Stomach smooth muscle (tissue), 2 donors: Measurements from ENCODE around the gene DOK5.
A peak's percentile ranks its signal among the peaks of the same experiment; 100 is the strongest.
"Not testable (repeated sequence)": the region's sequence is repeated elsewhere in the genome, so short reads cannot be mapped to it uniquely, and the experiment has no call there.

Source experiments
- H3K27ac ChIP-seq: one replicate; pipeline ENCODE4 v1.7.0; 2013; ENCODE audit warnings: mild to moderate bottlenecking, low read length, inconsistent platforms
- H3K27me3 ChIP-seq, 2 donors: one replicate each; pipeline ENCODE4 v1.7.0; 2013; ENCODE audit warnings: low read length in 2 of 2; ENCODE audit not compliant: insufficient read depth in 2 of 2, control insufficient read depth in 1 of 2
- H3K36me3 ChIP-seq, 2 donors: one replicate each; pipeline ENCODE4 v1.7.0; 2013; ENCODE audit warnings: low read length in 2 of 2; ENCODE audit not compliant: control insufficient read depth in 2 of 2, insufficient read depth in 2 of 2
- H3K4me1 ChIP-seq: one replicate; pipeline ENCODE4 v1.7.0; 2013; ENCODE audit warnings: low read length; ENCODE audit not compliant: control insufficient read depth, insufficient read depth
- H3K4me3 ChIP-seq, 2 donors: one replicate each; pipeline ENCODE4 v1.7.0; 2013; ENCODE audit warnings: low read length in 2 of 2
- H3K9ac ChIP-seq, 2 donors: one replicate each; pipeline ENCODE4 v1.7.0; 2013; ENCODE audit warnings: low read length in 2 of 2, mild to moderate bottlenecking in 1 of 2
- H3K9me3 ChIP-seq, 2 donors: one replicate each; pipeline ENCODE4 v1.7.0; 2013; ENCODE audit warnings: low read length in 2 of 2; ENCODE audit not compliant: control insufficient read depth in 2 of 2
- donor health status: healthy.
- donor health status: Pancreatic carcinoma.

Gene DOK5

GRCh38 chr20:54475334-54476168, at the start of gene DOK5:
Gene DOK5, plus strand, starts transcription at chr20:54475593. Its CDS starts 354 bp downstream, at chr20:54475947.
- H3K9ac ChIP-seq = no peak within 1 kb of the TSS
- no peaks in the 10 kb centered on the region for H3K36me3 ChIP-seq
- no peak within 1 kb of the TSS for H3K27ac ChIP-seq
- H3K9me3 ChIP-seq = no peaks in the 10 kb centered on the region
- peak within 1 kb of the TSS; percentile 59 to 74 for H3K4me3 ChIP-seq
- peaks cover 5 to 18% of the 10 kb centered on the region in 2 donors for H3K27me3 ChIP-seq
- H3K4me1 ChIP-seq = peaks cover 12% of the 10 kb centered on the region

GRCh38 chr20:54429364-54429763, 46.0 kb upstream of the DOK5 start:
- H3K4me3 ChIP-seq = no peak overlapping the region
- H3K9ac ChIP-seq = no peak overlapping the region
- no peaks in the 10 kb centered on the region for H3K36me3 ChIP-seq
- no peak overlapping the region for H3K27ac ChIP-seq
- no peaks in the 10 kb centered on the region for H3K27me3 ChIP-seq
- H3K9me3 ChIP-seq = peaks cover 0 to 2% of the 10 kb centered on the region in 2 donors
- H3K4me1 ChIP-seq = no peaks in the 10 kb centered on the region

GRCh38 chr20:54431156-54431944, 44.0 kb upstream of the DOK5 start:
- Histone ChIP-seq H3K4me1 (no peaks in the 10 kb centered on the region), H3K9me3 (peaks cover 0 to under 1% of the 10 kb centered on the region in 2 donors), H3K27me3 (peaks cover 0 to 3% of the 10 kb centered on the region in 2 donors), H3K4me3 (no peak overlapping the region), H3K9ac (no peak overlapping the region), H3K36me3 (no peaks in the 10 kb centered on the region), H3K27ac (no peak overlapping the region)

- Histone ChIP-seq H3K9me3 (no peaks in the 10 kb centered on the region), H3K9ac (no peak overlapping the region), H3K27ac (no peak overlapping the region), H3K4me1 (no peaks in the 10 kb centered on the region), H3K27me3 (peaks cover 0 to 3% of the 10 kb centered on the region in 2 donors), H3K4me3 (no peak overlapping the region), H3K36me3 (no peaks in the 10 kb centered on the region)
Measured at GRCh38 chr20:54432966-54433365, 42.4 kb upstream of the DOK5 start.

- Histone ChIP-seq H3K36me3 (no peaks in the 10 kb centered on the region), H3K9me3 (no peaks in the 10 kb centered on the region), H3K4me3 (no peak overlapping the region), H3K9ac (no peak overlapping the region), H3K27ac (no peak overlapping the region), H3K27me3 (peaks cover 0 to 3% of the 10 kb centered on the region in 2 donors), H3K4me1 (no peaks in the 10 kb centered on the region)
Measured at GRCh38 chr20:54433636-54434035, 41.8 kb upstream of the DOK5 start.

GRCh38 chr20:54434196-54434595, 41.2 kb upstream of the DOK5 start:
- Histone ChIP-seq H3K36me3 (no peaks in the 10 kb centered on the region), H3K4me3 (no peak overlapping the region), H3K9ac (no peak overlapping the region), H3K9me3 (no peaks in the 10 kb centered on the region), H3K27me3 (peaks cover 0 to 3% of the 10 kb centered on the region in 2 donors), H3K27ac (no peak overlapping the region), H3K4me1 (no peaks in the 10 kb centered on the region)

- Histone ChIP-seq H3K9me3 (no peaks in the 10 kb centered on the region), H3K27ac (no peak overlapping the region), H3K4me1 (no peaks in the 10 kb centered on the region), H3K36me3 (no peaks in the 10 kb centered on the region), H3K9ac (no peak overlapping the region), H3K27me3 (peaks cover 0 to 3% of the 10 kb centered on the region in 2 donors), H3K4me3 (no peak overlapping the region)
Measured at GRCh38 chr20:54435015-54435414, 40.4 kb upstream of the DOK5 start.

GRCh38 chr20:54436410-54436809, 39.0 kb upstream of the DOK5 start:
- H3K9ac ChIP-seq, H3K27ac ChIP-seq, H3K4me1 ChIP-seq, H3K36me3 ChIP-seq, H3K9me3 ChIP-seq, H3K27me3 ChIP-seq, H3K4me3 ChIP-seq: not testable (repeated sequence)

- H3K27me3 ChIP-seq = peaks cover 0 to 3% of the 10 kb centered on the region in 2 donors
- H3K9me3 ChIP-seq = no peaks in the 10 kb centered on the region
- H3K4me1 ChIP-seq = no peaks in the 10 kb centered on the region
- H3K36me3 ChIP-seq = no peaks in the 10 kb centered on the region
- no peak overlapping the region for H3K4me3 ChIP-seq
- no peak overlapping the region for H3K27ac ChIP-seq
- no peak overlapping the region for H3K9ac ChIP-seq
Measured at GRCh38 chr20:54438166-54438565, 37.2 kb upstream of the DOK5 start.

GRCh38 chr20:54450207-54450606, 25.2 kb upstream of the DOK5 start:
- Histone ChIP-seq H3K9ac (no peak overlapping the region), H3K9me3 (no peaks in the 10 kb centered on the region), H3K4me3 (no peak overlapping the region), H3K4me1 (no peaks in the 10 kb centered on the region), H3K27me3 (no peaks in the 10 kb centered on the region), H3K27ac (no peak overlapping the region), H3K36me3 (no peaks in the 10 kb centered on the region)

GRCh38 chr20:54451171-54451570, 24.2 kb upstream of the DOK5 start:
- no peaks in the 10 kb centered on the region for H3K27me3 ChIP-seq
- no peak overlapping the region for H3K4me3 ChIP-seq
- H3K9ac ChIP-seq = no peak overlapping the region
- H3K27ac ChIP-seq = no peak overlapping the region
- no peaks in the 10 kb centered on the region for H3K4me1 ChIP-seq
- no peaks in the 10 kb centered on the region for H3K9me3 ChIP-seq
- no peaks in the 10 kb centered on the region for H3K36me3 ChIP-seq
